Measurements from ENCODE around the gene BOLA2B. TPM values are rescaled to one million over a fixed set of nuclear protein-coding genes. Genes with fewer than 3 reads are reported as not detected.
A peak's percentile ranks its signal among the peaks of the same experiment; 100 is the strongest.
"Not testable (repeated sequence)": the region's sequence is repeated elsewhere in the genome, so short reads cannot be mapped to it uniquely, and the experiment has no call there.

The BOLA2B gene
- polyA plus RNA-seq, 3 donors: 105 to 170 (median 160) TPM

DNA sequence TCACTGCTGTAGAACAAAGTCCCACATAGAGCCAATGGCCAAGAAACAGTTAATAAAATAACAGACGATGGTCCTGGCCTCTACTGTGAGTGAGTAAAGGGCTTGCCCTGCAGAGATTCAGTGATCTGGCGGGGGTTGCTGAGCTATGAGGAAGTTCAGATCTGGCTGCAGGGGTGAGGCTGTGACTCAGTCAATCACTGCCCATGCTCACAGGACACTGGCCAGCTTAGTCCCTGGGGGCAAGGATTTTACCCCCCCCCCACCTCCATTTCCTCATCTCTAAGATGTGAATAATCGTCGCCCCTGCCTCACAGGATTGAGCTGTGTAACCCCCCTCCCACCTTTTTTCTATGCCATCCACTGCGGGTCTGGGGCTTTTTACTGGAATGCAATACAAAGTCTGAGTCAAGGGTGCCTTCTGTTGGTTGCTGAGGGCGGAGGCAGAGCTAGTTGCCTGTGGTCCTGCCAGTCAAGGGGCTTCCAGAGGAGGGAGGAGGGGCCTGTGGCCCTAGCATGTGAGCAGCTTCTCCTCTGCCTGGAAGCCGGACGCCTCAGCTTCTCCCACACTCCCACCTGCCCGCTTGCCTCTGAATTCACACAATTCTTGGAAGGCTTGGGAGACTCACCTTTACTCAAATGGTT is 13.7 kb upstream of the BOLA2B start:
- H3K4me2 ChIP-seq (replicated peaks; ENCODE audit: extremely low read depth, low read length, poor library complexity, severe bottlenecking); H3K27me3 Mint-ChIP-seq (ENCODE audit: low read depth in 3 of 3); H3K9me3 Mint-ChIP-seq; H3K27me3 ChIP-seq (ENCODE audit: control insufficient read depth in 2 of 2, insufficient read depth in 2 of 2, low read length in 2 of 2); H3K36me3 Mint-ChIP-seq; H3K4me3 ChIP-seq (replicated peaks in 1 of 3; ENCODE audit: low read depth in 2 of 3, low read length in 3 of 3); H3K9me3 ChIP-seq (replicated peaks in 1 of 2; ENCODE audit: control insufficient read depth in 1 of 2, insufficient read depth in 1 of 2, low read length in 2 of 2); H3K9ac ChIP-seq (ENCODE audit: insufficient read depth, low read length, poor library complexity, severe bottlenecking); DNase-seq; H2AFZ ChIP-seq (ENCODE audit: insufficient read depth, low read depth, low read length, poor library complexity, severe bottlenecking); intact Hi-C loops (cut with micrococcal nuclease); H3K36me3 ChIP-seq (replicated peaks in 1 of 2; ENCODE audit: control insufficient read depth in 1 of 2, insufficient read depth in 2 of 2, low read length in 2 of 2); H3K27ac ChIP-seq (ENCODE audit: low read depth in 1 of 2, low read length in 2 of 2); H4K20me1 ChIP-seq (ENCODE audit: insufficient read depth, low read length); H3K4me1 Mint-ChIP-seq; H3K4me1 ChIP-seq (ENCODE audit: control insufficient read depth in 1 of 2, insufficient read depth in 2 of 2, low read length in 2 of 2); H3K79me2 ChIP-seq (ENCODE audit: insufficient read depth, low read length): not testable (repeated sequence)
- Mint-ChIP-seq H3K27ac (peak overlapping the region in 4 of 7 donors; percentile 66 to 85 (median 74)), H3K4me3 (peak overlapping the region in 1 of 2 donors; percentile 16)
- no CpG with 5 or more reads among the region's 9 CpGs for WGBS (ENCODE audit: insufficient coverage)

DNA sequence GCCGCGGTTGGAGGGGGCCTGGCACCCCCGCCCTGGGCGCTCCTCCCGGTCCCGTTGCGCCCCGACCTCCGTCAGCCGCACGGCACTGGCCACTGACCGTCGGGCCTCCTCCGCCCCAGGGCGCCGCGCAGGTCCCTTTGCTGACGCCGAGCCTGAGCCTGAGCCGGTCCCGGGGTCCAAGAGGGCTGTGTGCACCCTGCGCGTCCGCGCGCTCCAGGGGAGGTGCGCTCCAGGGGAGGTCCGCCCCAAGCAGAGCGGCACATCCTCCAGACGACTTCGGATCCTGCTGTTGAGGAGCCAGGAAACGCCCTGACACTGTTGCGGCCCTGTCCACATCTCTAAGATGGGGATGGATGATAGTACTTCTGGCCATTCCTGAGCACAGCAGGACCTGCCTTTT is 12.8 kb upstream of the BOLA2B start:
- H3K4me3 ChIP-seq (replicated peaks in 1 of 3; ENCODE audit: low read depth in 2 of 3, low read length in 3 of 3): peak overlapping the region; percentile 44 to 61 (median 56)
- H3K36me3 ChIP-seq (replicated peaks in 1 of 2; ENCODE audit: control insufficient read depth in 1 of 2, insufficient read depth in 2 of 2, low read length in 2 of 2); H3K9me3 Mint-ChIP-seq; H3K4me1 Mint-ChIP-seq; H3K4me1 ChIP-seq (ENCODE audit: control insufficient read depth in 1 of 2, insufficient read depth in 2 of 2, low read length in 2 of 2); H3K9ac ChIP-seq (ENCODE audit: insufficient read depth, low read length, poor library complexity, severe bottlenecking); H3K4me2 ChIP-seq (replicated peaks; ENCODE audit: extremely low read depth, low read length, poor library complexity, severe bottlenecking); H3K36me3 Mint-ChIP-seq; H3K27ac ChIP-seq (ENCODE audit: low read depth in 1 of 2, low read length in 2 of 2); H4K20me1 ChIP-seq (ENCODE audit: insufficient read depth, low read length); H3K27me3 Mint-ChIP-seq (ENCODE audit: low read depth in 3 of 3); H3K4me3 Mint-ChIP-seq; H2AFZ ChIP-seq (ENCODE audit: insufficient read depth, low read depth, low read length, poor library complexity, severe bottlenecking); DNase-seq; intact Hi-C loops (cut with micrococcal nuclease); H3K9me3 ChIP-seq (replicated peaks in 1 of 2; ENCODE audit: control insufficient read depth in 1 of 2, insufficient read depth in 1 of 2, low read length in 2 of 2); H3K79me2 ChIP-seq (ENCODE audit: insufficient read depth, low read length); H3K27me3 ChIP-seq (ENCODE audit: control insufficient read depth in 2 of 2, insufficient read depth in 2 of 2, low read length in 2 of 2); H3K27ac Mint-ChIP-seq: not testable (repeated sequence)
- WGBS (ENCODE audit: insufficient coverage): no CpG with 5 or more reads among the region's 33 CpGs

DNA sequence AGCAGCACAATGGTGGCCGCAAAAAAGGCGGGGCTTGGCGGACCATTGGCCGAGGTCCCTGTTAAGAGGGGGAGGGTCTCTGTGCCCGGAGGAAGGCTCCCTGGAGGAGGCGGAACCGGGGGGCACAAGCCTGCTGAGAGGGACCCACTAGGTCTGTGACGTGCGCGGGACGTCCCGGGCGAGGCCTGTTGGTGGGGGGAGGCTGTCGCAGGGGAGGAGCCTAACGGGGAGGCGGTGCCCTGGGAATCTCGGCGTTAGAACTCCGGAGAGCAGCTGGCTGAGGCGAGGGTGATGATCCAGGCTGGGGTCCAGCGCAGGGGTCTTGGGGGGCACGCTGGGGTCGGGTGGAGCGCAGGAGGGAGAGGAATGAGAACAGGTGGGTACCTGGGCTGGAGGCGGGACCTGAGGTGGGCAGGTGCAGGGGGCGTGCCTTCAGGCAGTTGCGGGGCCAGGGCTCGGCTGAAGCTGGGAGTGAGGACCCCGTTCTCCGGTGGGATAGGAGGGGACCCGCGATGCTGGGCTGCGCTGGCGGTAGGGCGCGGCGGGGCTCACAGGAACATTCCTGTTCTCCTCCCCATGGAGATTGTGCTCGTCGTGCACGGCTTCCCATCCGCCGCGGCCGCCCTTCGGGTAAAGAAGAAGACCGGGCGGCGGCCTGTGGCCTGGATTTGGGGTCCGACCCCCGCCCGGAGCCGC is 12.2 kb upstream of the BOLA2B start:
- H3K36me3 Mint-ChIP-seq; H3K9me3 ChIP-seq (replicated peaks in 1 of 2; ENCODE audit: control insufficient read depth in 1 of 2, insufficient read depth in 1 of 2, low read length in 2 of 2); H3K27ac ChIP-seq (ENCODE audit: low read depth in 1 of 2, low read length in 2 of 2); H3K79me2 ChIP-seq (ENCODE audit: insufficient read depth, low read length); H3K9me3 Mint-ChIP-seq; H3K4me3 Mint-ChIP-seq; H3K9ac ChIP-seq (ENCODE audit: insufficient read depth, low read length, poor library complexity, severe bottlenecking); H3K4me1 ChIP-seq (ENCODE audit: control insufficient read depth in 1 of 2, insufficient read depth in 2 of 2, low read length in 2 of 2); H3K4me2 ChIP-seq (replicated peaks; ENCODE audit: extremely low read depth, low read length, poor library complexity, severe bottlenecking); H4K20me1 ChIP-seq (ENCODE audit: insufficient read depth, low read length); H3K27me3 ChIP-seq (ENCODE audit: control insufficient read depth in 2 of 2, insufficient read depth in 2 of 2, low read length in 2 of 2); intact Hi-C loops (cut with micrococcal nuclease); H3K4me1 Mint-ChIP-seq; H2AFZ ChIP-seq (ENCODE audit: insufficient read depth, low read depth, low read length, poor library complexity, severe bottlenecking); DNase-seq; H3K36me3 ChIP-seq (replicated peaks in 1 of 2; ENCODE audit: control insufficient read depth in 1 of 2, insufficient read depth in 2 of 2, low read length in 2 of 2); H3K27ac Mint-ChIP-seq; H3K27me3 Mint-ChIP-seq (ENCODE audit: low read depth in 3 of 3): not testable (repeated sequence)
- H3K4me3 ChIP-seq (replicated peaks in 1 of 3; ENCODE audit: low read depth in 2 of 3, low read length in 3 of 3): peak overlapping the region; percentile 44 to 61 (median 56)
- 0% methylated on average over 7 of the region's 52 CpGs for WGBS (ENCODE audit: insufficient coverage)

DNA sequence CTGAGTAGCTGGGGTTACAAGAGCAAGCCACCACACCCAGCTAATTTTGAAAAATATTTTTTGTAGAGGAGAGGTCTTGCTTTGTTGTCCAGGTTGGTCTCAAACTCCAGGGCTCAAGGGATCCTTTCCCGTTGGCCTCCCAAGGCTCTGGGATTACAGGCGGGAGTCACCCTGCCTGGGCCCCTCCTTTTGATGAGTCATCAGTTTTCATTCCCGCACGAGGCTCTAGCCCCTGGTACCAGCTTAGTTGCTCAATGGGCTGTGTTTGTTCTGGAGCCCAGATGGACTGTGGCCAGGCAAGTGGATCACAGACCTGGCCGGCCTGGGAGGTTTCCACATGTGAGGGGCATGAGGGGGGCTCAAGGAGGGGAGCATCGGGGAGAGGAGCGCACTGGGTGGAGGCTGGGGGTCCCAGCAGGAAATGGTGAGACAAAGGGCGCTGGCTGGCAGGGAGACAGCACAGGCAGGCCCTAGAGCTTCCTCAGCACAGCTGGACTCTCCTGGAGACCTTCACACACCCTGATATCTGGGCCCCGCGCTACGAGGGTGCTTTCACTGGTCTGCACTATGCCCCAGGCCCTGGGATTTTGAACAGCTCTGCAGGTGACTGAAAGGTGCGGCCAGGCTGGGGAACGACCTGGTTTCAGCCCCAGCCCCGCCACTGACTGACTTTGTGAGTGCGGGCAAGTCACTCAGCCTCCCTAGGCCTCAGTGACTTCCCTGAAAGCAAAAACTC is 6.3 kb upstream of the BOLA2B start:
- H3K9me3 Mint-ChIP-seq; H3K36me3 Mint-ChIP-seq; H3K27me3 ChIP-seq (ENCODE audit: control insufficient read depth in 2 of 2, insufficient read depth in 2 of 2, low read length in 2 of 2); H3K4me1 ChIP-seq (ENCODE audit: control insufficient read depth in 1 of 2, insufficient read depth in 2 of 2, low read length in 2 of 2); intact Hi-C loops (cut with micrococcal nuclease); H3K9me3 ChIP-seq (replicated peaks in 1 of 2; ENCODE audit: control insufficient read depth in 1 of 2, insufficient read depth in 1 of 2, low read length in 2 of 2); H3K36me3 ChIP-seq (replicated peaks in 1 of 2; ENCODE audit: control insufficient read depth in 1 of 2, insufficient read depth in 2 of 2, low read length in 2 of 2); H3K27ac ChIP-seq (ENCODE audit: low read depth in 1 of 2, low read length in 2 of 2); H3K27me3 Mint-ChIP-seq (ENCODE audit: low read depth in 3 of 3); H3K4me2 ChIP-seq (replicated peaks; ENCODE audit: extremely low read depth, low read length, poor library complexity, severe bottlenecking); H3K4me1 Mint-ChIP-seq; H2AFZ ChIP-seq (ENCODE audit: insufficient read depth, low read depth, low read length, poor library complexity, severe bottlenecking); H3K79me2 ChIP-seq (ENCODE audit: insufficient read depth, low read length); H3K9ac ChIP-seq (ENCODE audit: insufficient read depth, low read length, poor library complexity, severe bottlenecking); DNase-seq; H3K4me3 ChIP-seq (replicated peaks in 1 of 3; ENCODE audit: low read depth in 2 of 3, low read length in 3 of 3); H4K20me1 ChIP-seq (ENCODE audit: insufficient read depth, low read length); H3K4me3 Mint-ChIP-seq; H3K27ac Mint-ChIP-seq: not testable (repeated sequence)
- WGBS (ENCODE audit: insufficient coverage): no CpG with 5 or more reads among the region's 15 CpGs
